Choroid plexus epithelial cell (primary cell): ENCODE data around the gene PVR.
A peak's percentile ranks its signal among the peaks of the same experiment; 100 is the strongest.
"Not testable (repeated sequence)": the region's sequence is repeated elsewhere in the genome, so short reads cannot be mapped to it uniquely, and the experiment has no call there.

Experiments
- DNase-seq: peaks from one replicate; pipeline ENCODE4 v3.0.0-alpha.2; 2010; ENCODE audit warnings: low read depth
- H3K4me3 ChIP-seq: 2 replicates; pipeline ENCODE4 v1.5.1; 2011; ENCODE audit warnings: low read depth, mild to moderate bottlenecking, control low read depth, low read length, moderate library complexity
- CTCF ChIP-seq: conservative IDR thresholded peaks from 2 replicates; pipeline ENCODE4 v1.5.1; 2011; ENCODE audit warnings: low read depth, mild to moderate bottlenecking, control low read depth, inconsistent platforms, low read length, moderate library complexity

Gene PVR

GRCh38 chr19:44618640-44619357 lies 24.9 kb upstream of the PVR start:
- DNase-seq = no peak
- H3K4me3 ChIP-seq = no peak overlapping the region
- no peak for TF ChIP-seq CTCF

- no peak for TF ChIP-seq CTCF
- H3K4me3 ChIP-seq = no peak overlapping the region
- no peak for DNase-seq
Measured at GRCh38 chr19:44620667-44621066, 23.0 kb upstream of the PVR start.

- no peak for TF ChIP-seq CTCF
- H3K4me3 ChIP-seq = no peak overlapping the region
- DNase-seq = no peak
Measured at GRCh38 chr19:44621367-44621766, 22.3 kb upstream of the PVR start.

- no peak overlapping the region for H3K4me3 ChIP-seq
- no peak for TF ChIP-seq CTCF
- DNase-seq = peak; percentile 42
Measured at GRCh38 chr19:44623080-44623479, 20.6 kb upstream of the PVR start.

GRCh38 chr19:44623626-44624025 lies 20.1 kb upstream of the PVR start:
- TF ChIP-seq CTCF = no peak
- DNase-seq = no peak
- H3K4me3 ChIP-seq = no peak overlapping the region

GRCh38 chr19:44624840-44625354 lies 18.8 kb upstream of the PVR start:
- DNase-seq = no peak
- no peak overlapping the region for H3K4me3 ChIP-seq
- no peak for TF ChIP-seq CTCF

GRCh38 chr19:44625637-44626036 lies 18.1 kb upstream of the PVR start:
- not testable (repeated sequence) for H3K4me3 ChIP-seq, DNase-seq
